ENCODE results near the gene PGAM5. TPM values are rescaled to one million over a fixed set of nuclear protein-coding genes. Genes with fewer than 3 reads are reported as not detected.

PGAM5 gene
- polyA plus RNA-seq, 1 experiment = 8.9 TPM

- DNase-seq (ENCODE audit: low read depth, low spot score) = no peak
- POLR2A ChIA-PET = no interaction called here
Measured at GRCh38 chr12:132719141-132719953, 8.7 kb downstream of the PGAM5 start.

GRCh38 chr12:132719954-132720324, 9.3 kb downstream of the PGAM5 start:
- CTCF ChIA-PET = no interaction called here
- TF ChIP-seq, protein P1, sequence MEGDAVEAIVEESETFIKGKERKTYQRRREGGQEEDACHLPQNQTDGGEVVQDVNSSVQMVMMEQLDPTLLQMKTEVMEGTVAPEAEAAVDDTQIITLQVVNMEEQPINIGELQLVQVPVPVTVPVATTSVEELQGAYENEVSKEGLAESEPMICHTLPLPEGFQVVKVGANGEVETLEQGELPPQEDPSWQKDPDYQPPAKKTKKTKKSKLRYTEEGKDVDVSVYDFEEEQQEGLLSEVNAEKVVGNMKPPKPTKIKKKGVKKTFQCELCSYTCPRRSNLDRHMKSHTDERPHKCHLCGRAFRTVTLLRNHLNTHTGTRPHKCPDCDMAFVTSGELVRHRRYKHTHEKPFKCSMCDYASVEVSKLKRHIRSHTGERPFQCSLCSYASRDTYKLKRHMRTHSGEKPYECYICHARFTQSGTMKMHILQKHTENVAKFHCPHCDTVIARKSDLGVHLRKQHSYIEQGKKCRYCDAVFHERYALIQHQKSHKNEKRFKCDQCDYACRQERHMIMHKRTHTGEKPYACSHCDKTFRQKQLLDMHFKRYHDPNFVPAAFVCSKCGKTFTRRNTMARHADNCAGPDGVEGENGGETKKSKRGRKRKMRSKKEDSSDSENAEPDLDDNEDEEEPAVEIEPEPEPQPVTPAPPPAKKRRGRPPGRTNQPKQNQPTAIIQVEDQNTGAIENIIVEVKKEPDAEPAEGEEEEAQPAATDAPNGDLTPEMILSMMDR (IDR thresholded peaks at IDR 0.05; ENCODE audit: low read depth, low read length) = no peak
- no peak for DNase-seq (ENCODE audit: low read depth, low spot score)
- no peak overlapping the region for H3K27ac ChIP-seq (ENCODE audit: low read depth, low read length)
- no peak overlapping the region for H3K4me3 ChIP-seq (ENCODE audit: low read depth, low read length)
- peaks cover 7% of the 10 kb centered on the region; the same call in 1 of the 2 replicates for H3K9me3 ChIP-seq (ENCODE audit: control insufficient read depth, insufficient read depth, low read length)
- H3K27me3 ChIP-seq (ENCODE audit: control insufficient read depth, insufficient read depth, low read length) = no peaks in the 10 kb centered on the region
- POLR2A ChIA-PET = interaction anchor here (0.7 kb wide), 1 partner anchor 80 kb away, joined by 4 read pairs; no protein-coding TSS in a partner anchor

More at GRCh38 chr12:132719141-132719953, 8.7 kb downstream of the PGAM5 start:
- peaks cover 7% of the 10 kb centered on the region; the same call in 1 of the 2 replicates for H3K9me3 ChIP-seq (ENCODE audit: control insufficient read depth, insufficient read depth, low read length)
- H3K27ac ChIP-seq (ENCODE audit: low read depth, low read length) = no peak overlapping the region
- no peak overlapping the region for H3K4me3 ChIP-seq (ENCODE audit: low read depth, low read length)
- TF ChIP-seq, protein P1 (IDR thresholded peaks at IDR 0.05; ENCODE audit: low read depth, low read length) = no peak
- CTCF ChIA-PET = no interaction called here
- H3K27me3 ChIP-seq (ENCODE audit: control insufficient read depth, insufficient read depth, low read length) = no peaks in the 10 kb centered on the region

DNA sequence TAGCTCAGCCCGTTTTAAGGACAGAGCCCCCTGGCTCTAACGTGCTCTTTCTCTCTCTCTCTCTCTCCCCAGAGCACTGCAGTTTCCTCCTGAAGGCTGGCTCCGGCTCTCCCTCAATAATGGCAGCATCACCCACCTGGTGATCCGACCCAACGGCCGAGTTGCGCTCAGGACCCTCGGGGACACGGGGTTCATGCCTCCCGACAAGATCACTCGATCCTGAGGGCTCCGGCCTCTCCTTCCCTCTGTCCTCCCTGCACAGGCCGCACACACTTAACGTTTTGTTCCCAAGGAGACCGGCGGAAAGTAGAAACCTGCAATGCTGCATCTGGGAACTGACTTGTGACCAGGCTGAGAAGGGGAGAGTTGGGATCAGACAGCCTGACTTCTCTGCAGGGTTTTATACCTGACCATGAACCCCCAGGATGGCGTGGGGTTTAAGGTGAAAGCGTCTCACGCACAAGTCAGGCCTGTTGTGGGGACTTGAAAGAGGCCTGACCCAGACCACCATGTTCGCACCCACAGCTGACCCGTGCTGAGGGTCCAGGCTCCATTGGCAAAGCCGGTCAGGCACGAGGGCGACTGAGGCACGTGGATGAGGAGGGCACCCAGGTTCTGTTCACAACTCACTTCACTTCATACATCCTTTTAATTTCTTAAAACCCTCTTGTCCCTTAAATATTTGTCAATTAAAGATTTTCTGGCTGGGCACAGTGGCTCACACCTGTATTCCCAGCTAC, 10.1 kb downstream of the PGAM5 start:
- H3K9me3 ChIP-seq (ENCODE audit: control insufficient read depth, insufficient read depth, low read length) = peaks cover 7% of the 10 kb centered on the region; the same call in 1 of the 2 replicates
- H3K27ac ChIP-seq (ENCODE audit: low read depth, low read length) = no peak overlapping the region
- DNase-seq (ENCODE audit: low read depth, low spot score) = no peak
- CTCF ChIA-PET = no interaction called here
- TF ChIP-seq, protein P1 (IDR thresholded peaks at IDR 0.05; ENCODE audit: low read depth, low read length) = no peak
- POLR2A ChIA-PET = interaction anchor here (0.7 kb wide), 1 partner anchor 79 kb away, joined by 4 read pairs; no protein-coding TSS in a partner anchor
- H3K27me3 ChIP-seq (ENCODE audit: control insufficient read depth, insufficient read depth, low read length) = no peaks in the 10 kb centered on the region
- no peak overlapping the region for H3K4me3 ChIP-seq (ENCODE audit: low read depth, low read length)

- Histone ChIP-seq H3K27me3 (ENCODE audit: control insufficient read depth, insufficient read depth, low read length) (no peaks in the 10 kb centered on the region), H3K27ac (ENCODE audit: low read depth, low read length) (peak overlapping the region; percentile 47), H3K9me3 (ENCODE audit: control insufficient read depth, insufficient read depth, low read length) (peaks cover 4% of the 10 kb centered on the region; the same call in 1 of the 2 replicates), H3K4me3 (ENCODE audit: low read depth, low read length) (no peak overlapping the region)
- DNase-seq (ENCODE audit: low read depth, low spot score) = no peak
- POLR2A ChIA-PET = no interaction called here
- CTCF ChIA-PET = no interaction called here
- TF ChIP-seq, protein P1 (IDR thresholded peaks at IDR 0.05; ENCODE audit: low read depth, low read length) = no peak
Measured at GRCh38 chr12:132723015-132723763, 12.5 kb downstream of the PGAM5 start.
